HCT116 (cell line): ENCODE data around the gene NFKB1. TPM values are rescaled to one million over a fixed set of nuclear protein-coding genes. Genes with fewer than 3 reads are reported as not detected.

Experiments
- ATAC-seq: fragments of 200-7000 bp; cut with Tn5 transposase; 2 replicates; pipeline ENCODE4 v1.9.1; 2020; ENCODE audit warnings: mild to moderate bottlenecking, moderate library complexity
- BruUV-seq: library from RNA; stranded (reverse); fragments of 400-500 nt; replicated peaks from 2 replicates; lab custom pipeline; 2021; lab: Mats Ljungman, UMichigan
- CTCF ChIA-PET: fragments of 300-600 bp; sonication (Branson Sonifier 250); formaldehyde crosslinking; loops from one replicate; lab custom pipeline; 2021; ENCODE audit warnings: antibody characterized with exemption; lab: Charles Lee
- POLR2A ChIA-PET: fragments of 300-600, 350-600 bp; sonication (Branson Sonifier 250); formaldehyde crosslinking; loops from one replicate; lab custom pipeline; 2021; ENCODE audit warnings: antibody characterized with exemption; lab: Charles Lee
- RAD21 ChIA-PET, 2 experiments: fragments of 300-600 bp; sonication (Branson Sonifier 250); formaldehyde crosslinking; loops; one replicate each; lab custom pipeline; 2023; ENCODE audit warnings: low total read pairs in 2 of 2; ENCODE audit not compliant: uncharacterized antibody in 2 of 2, unreplicated experiment in 2 of 2, low non-redundant PET in 1 of 2; lab: Charles Lee
- DNase-seq: peaks from one replicate; pipeline ENCODE4 v3.0.0-alpha.2; 2010; ENCODE audit warnings: low read depth, low spot score
- H2AFZ ChIP-seq: fragments of 200-600 bp; shearing (Covaris generic), sonication (generic); 2 replicates; pipeline ENCODE4 v1.6.1; 2017; ENCODE audit warnings: low read depth, mixed run types, mixed read lengths, antibody characterized with exemption, low read length; ENCODE audit not compliant: poor library complexity, severe bottlenecking
- H3K27ac ChIP-seq: 2 replicates; pipeline ENCODE4 v1.5.1; 2012; ENCODE audit warnings: low read depth, low read length
- H3K27me3 ChIP-seq: fragments of 200-600 bp; sonication (generic); 2 replicates; pipeline ENCODE4 v1.6.1; 2016; ENCODE audit warnings: mixed run types, low read length, mixed read lengths; ENCODE audit not compliant: insufficient read depth
- H3K36me3 ChIP-seq, 2 experiments: fragments of 200-500 bp in 1 of 2; fragments of 200-600 bp in 1 of 2; sonication (Bioruptor generic) in 1 of 2; sonication (generic) in 1 of 2; 2 replicates each; pipeline versions ENCODE4 v1.5.1 to v1.6.1; 2014 to 2016; ENCODE audit warnings: low read length in 2 of 2, inconsistent platforms in 1 of 2, mixed read lengths in 1 of 2, mixed run types in 1 of 2; ENCODE audit not compliant: insufficient read depth in 2 of 2, control insufficient read depth in 1 of 2
- H3K4me1 ChIP-seq, 2 experiments: fragments of 200-600 bp in 1 of 2; sonication (generic) in 1 of 2; 2 replicates each; pipeline versions ENCODE4 v1.5.1 to v1.6.1; 2012 to 2017; ENCODE audit warnings: low read length in 2 of 2, inconsistent platforms in 1 of 2, mild to moderate bottlenecking in 1 of 2, mixed read lengths in 1 of 2, mixed run types in 1 of 2, moderate library complexity in 1 of 2; ENCODE audit not compliant: insufficient read depth in 2 of 2, control insufficient read depth in 1 of 2
- H3K4me2 ChIP-seq: fragments of 200-600 bp; sonication (generic); 2 replicates; pipeline ENCODE4 v1.6.1; 2017; ENCODE audit warnings: mixed run types, low read length, mixed read lengths
- H3K4me3 ChIP-seq, 2 experiments: fragments of 200-600 bp in 1 of 2; sonication (generic) in 1 of 2; replicated peaks in 1 of 2; 2 replicates each; pipeline ENCODE4 v1.5.1; 2011 to 2016; ENCODE audit warnings: low read length in 2 of 2, control low read depth in 1 of 2, low read depth in 1 of 2, mild to moderate bottlenecking in 1 of 2, mixed read lengths in 1 of 2, mixed run types in 1 of 2
- H3K79me2 ChIP-seq: fragments of 200-600 bp; sonication (generic); 2 replicates; pipeline ENCODE4 v1.6.1; 2017; ENCODE audit warnings: mild to moderate bottlenecking, mixed run types, low read length, moderate library complexity, mixed read lengths; ENCODE audit not compliant: insufficient read depth
- H3K9ac ChIP-seq: fragments of 200-600 bp; sonication (generic); 2 replicates; pipeline ENCODE4 v1.6.1; 2016; ENCODE audit warnings: low read length, mixed read lengths
- H3K9me2 ChIP-seq: fragments of 200-600 bp; sonication (generic), shearing (Covaris generic); 2 replicates; pipeline ENCODE4 v1.6.1; 2017; ENCODE audit warnings: mixed run types, mild to moderate bottlenecking, moderate library complexity; ENCODE audit not compliant: insufficient read depth
- H3K9me3 ChIP-seq, 2 experiments: fragments of 200-500 bp in 1 of 2; fragments of 200-600 bp in 1 of 2; sonication (Bioruptor generic) in 1 of 2; sonication (generic) in 1 of 2; 2 replicates each; pipeline ENCODE4 v1.6.1; 2014 to 2017; ENCODE audit warnings: low read length in 2 of 2, mixed read lengths in 2 of 2, inconsistent platforms in 1 of 2, low read depth in 1 of 2, mild to moderate bottlenecking in 1 of 2, mixed run types in 1 of 2, moderate library complexity in 1 of 2; ENCODE audit not compliant: control insufficient read depth in 1 of 2, insufficient read depth in 1 of 2
- H4K20me1 ChIP-seq: fragments of 200-600 bp; sonication (generic), shearing (Covaris generic); 2 replicates; pipeline ENCODE4 v1.6.1; 2017; ENCODE audit warnings: mixed run types, mild to moderate bottlenecking, moderate library complexity; ENCODE audit not compliant: insufficient read depth
- CEBPB ChIP-seq: IDR thresholded peaks from 2 replicates; pipeline ENCODE4 v1.6.1; 2012; ENCODE audit warnings: low read depth
- EGR1 ChIP-seq: IDR thresholded peaks from 2 replicates; pipeline ENCODE4 v1.6.1; 2012; ENCODE audit warnings: low read depth
- ELF1 ChIP-seq: IDR thresholded peaks from 2 replicates; pipeline ENCODE4 v1.6.1; 2012; ENCODE audit warnings: low read depth, borderline replicate concordance
- EZH2 ChIP-seq: fragments of 200-600 bp; sonication (generic); IDR thresholded peaks from 2 replicates; pipeline ENCODE4 v1.6.1; 2017; ENCODE audit warnings: antibody characterized with exemption, mixed run types
- EZH2phosphoT487 ChIP-seq: fragments of 200-600 bp; IDR thresholded peaks from 2 replicates; pipeline ENCODE4 v1.6.1; 2018; ENCODE audit warnings: antibody characterized with exemption, borderline replicate concordance
- JUND ChIP-seq: IDR thresholded peaks from 2 replicates; pipeline ENCODE4 v1.6.1; 2012
- POLR2A ChIP-seq: IDR thresholded peaks from 2 replicates; pipeline ENCODE4 v1.7.0; 2011; ENCODE audit warnings: borderline replicate concordance; ENCODE audit not compliant: insufficient read depth, insufficient read length; ENCODE audit errors: extremely low read depth
- RAD21 ChIP-seq: IDR thresholded peaks from 2 replicates; pipeline ENCODE4 v1.6.1; 2012; ENCODE audit warnings: low read depth, mild to moderate bottlenecking
- SIN3A ChIP-seq: IDR thresholded peaks from 2 replicates; pipeline ENCODE4 v1.6.1; 2012; ENCODE audit warnings: low read depth
- SP1 ChIP-seq: IDR thresholded peaks from 2 replicates; pipeline ENCODE4 v1.6.1; 2012; ENCODE audit warnings: low read depth
- SRF ChIP-seq: IDR thresholded peaks from 2 replicates; pipeline ENCODE4 v1.6.1; 2012; ENCODE audit warnings: low read depth
- TCF7L2 ChIP-seq: IDR thresholded peaks from 2 replicates; pipeline ENCODE4 v1.7.0; 2011; ENCODE audit warnings: borderline replicate concordance, inconsistent platforms; ENCODE audit not compliant: insufficient read depth, insufficient read length; ENCODE audit errors: extremely low read depth
- ZNF274 ChIP-seq: fragments of 200-500 bp; sonication (Bioruptor generic); IDR thresholded peaks from 2 replicates; pipeline ENCODE4 v1.6.1; 2014; ENCODE audit warnings: mild to moderate bottlenecking, low read depth, low read length, inconsistent platforms
- intact Hi-C: fragments of 100-400 bp; cut with micrococcal nuclease; formaldehyde crosslinking; loops from 2 replicates; pipeline ENCODE4 v1.10.0; 2022
- total RNA-seq: library from RNA; stranded (reverse); gene quantifications from one replicate; pipeline ENCODE4 v1.2.1, GENCODE V29; 2021; ENCODE audit not compliant: unreplicated experiment
- TF ChIP-seq, protein P1 (sequence below): IDR thresholded peaks from 2 replicates; pipeline ENCODE4 v1.6.1; 2012
- TF ChIP-seq, protein P2 (sequence below), 3 experiments: fragments of 200-600 bp in 1 of 3; sonication (generic) in 1 of 3; IDR thresholded peaks in 2 of 3; conservative IDR thresholded peaks in 1 of 3; 2 replicates each; pipeline ENCODE4 v1.5.1; 2012 to 2017; ENCODE audit warnings: low read depth in 2 of 3, low read length in 2 of 3, antibody characterized with exemption in 1 of 3, borderline replicate concordance in 1 of 3, control low read depth in 1 of 3, mild to moderate bottlenecking in 1 of 3, mixed read lengths in 1 of 3, mixed run types in 1 of 3, moderate library complexity in 1 of 3; ENCODE audit not compliant: insufficient read depth in 1 of 3
- TF ChIP-seq, protein P3 (sequence below): IDR thresholded peaks from 2 replicates; pipeline ENCODE4 v1.6.1; 2012; ENCODE audit warnings: low read depth

The NFKB1 gene
- total RNA-seq, 1 experiment from 2014 or later, result 29.4 TPM

DNA sequence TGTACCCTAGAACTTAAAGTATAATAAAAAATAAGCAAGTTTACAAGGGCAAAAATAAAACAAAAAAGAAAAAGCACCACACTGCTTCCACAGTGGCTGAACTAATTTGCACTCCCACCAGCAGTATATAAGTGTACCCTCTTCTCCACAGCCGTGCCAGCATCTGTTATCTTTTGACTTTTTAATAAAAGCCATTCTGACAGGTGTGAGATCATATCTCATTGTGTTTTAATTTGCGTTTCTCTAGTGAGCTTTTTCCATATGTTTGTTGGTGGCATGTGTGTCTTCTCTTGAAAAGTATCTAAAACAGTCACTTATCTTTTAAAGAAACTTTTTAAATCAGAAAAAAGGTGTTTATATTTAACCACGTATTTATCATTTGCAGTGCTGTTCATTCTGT, 71.3 kb downstream of the NFKB1 start:
- Histone ChIP-seq H4K20me1 (no peaks in the 10 kb centered on the region), H3K9ac (no peak overlapping the region), H3K36me3 (no peaks in the 10 kb centered on the region), H2AFZ (no peak overlapping the region), H3K4me3 (no peak overlapping the region), H3K9me2 (no peaks in the 10 kb centered on the region), H3K27me3 (no peaks in the 10 kb centered on the region), H3K79me2 (no peaks in the 10 kb centered on the region), H3K27ac (no peak overlapping the region), H3K4me1 (no peaks in the 10 kb centered on the region), H3K9me3 (no peaks in the 10 kb centered on the region), H3K4me2 (no peak overlapping the region)
- ATAC-seq (no peak), DNase-seq (no peak)
- intact Hi-C loops, result no loop called here
- TF ChIP-seq EZH2phosphoT487 (no peak), JUND (no peak), CEBPB (no peak), EZH2 (no peak), SRF (no peak), SP1 (no peak), TCF7L2 (no peak), SIN3A (no peak), ZNF274 (no peak), EGR1 (no peak), ELF1 (no peak), RAD21 (no peak), POLR2A (no peak)
- TF ChIP-seq, protein P1, sequence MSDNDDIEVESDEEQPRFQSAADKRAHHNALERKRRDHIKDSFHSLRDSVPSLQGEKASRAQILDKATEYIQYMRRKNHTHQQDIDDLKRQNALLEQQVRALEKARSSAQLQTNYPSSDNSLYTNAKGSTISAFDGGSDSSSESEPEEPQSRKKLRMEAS, result no peak
- TF ChIP-seq, protein P2, sequence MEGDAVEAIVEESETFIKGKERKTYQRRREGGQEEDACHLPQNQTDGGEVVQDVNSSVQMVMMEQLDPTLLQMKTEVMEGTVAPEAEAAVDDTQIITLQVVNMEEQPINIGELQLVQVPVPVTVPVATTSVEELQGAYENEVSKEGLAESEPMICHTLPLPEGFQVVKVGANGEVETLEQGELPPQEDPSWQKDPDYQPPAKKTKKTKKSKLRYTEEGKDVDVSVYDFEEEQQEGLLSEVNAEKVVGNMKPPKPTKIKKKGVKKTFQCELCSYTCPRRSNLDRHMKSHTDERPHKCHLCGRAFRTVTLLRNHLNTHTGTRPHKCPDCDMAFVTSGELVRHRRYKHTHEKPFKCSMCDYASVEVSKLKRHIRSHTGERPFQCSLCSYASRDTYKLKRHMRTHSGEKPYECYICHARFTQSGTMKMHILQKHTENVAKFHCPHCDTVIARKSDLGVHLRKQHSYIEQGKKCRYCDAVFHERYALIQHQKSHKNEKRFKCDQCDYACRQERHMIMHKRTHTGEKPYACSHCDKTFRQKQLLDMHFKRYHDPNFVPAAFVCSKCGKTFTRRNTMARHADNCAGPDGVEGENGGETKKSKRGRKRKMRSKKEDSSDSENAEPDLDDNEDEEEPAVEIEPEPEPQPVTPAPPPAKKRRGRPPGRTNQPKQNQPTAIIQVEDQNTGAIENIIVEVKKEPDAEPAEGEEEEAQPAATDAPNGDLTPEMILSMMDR (IDR thresholded peaks at IDR 0.05 in 2 of 3, conservative IDR thresholded peaks at IDR 0.05 in 1 of 3; ENCODE audit: borderline replicate concordance in 1 of 3, insufficient read depth in 1 of 3, low read depth in 2 of 3, low read length in 2 of 3), result no peak
- TF ChIP-seq, protein P3, sequence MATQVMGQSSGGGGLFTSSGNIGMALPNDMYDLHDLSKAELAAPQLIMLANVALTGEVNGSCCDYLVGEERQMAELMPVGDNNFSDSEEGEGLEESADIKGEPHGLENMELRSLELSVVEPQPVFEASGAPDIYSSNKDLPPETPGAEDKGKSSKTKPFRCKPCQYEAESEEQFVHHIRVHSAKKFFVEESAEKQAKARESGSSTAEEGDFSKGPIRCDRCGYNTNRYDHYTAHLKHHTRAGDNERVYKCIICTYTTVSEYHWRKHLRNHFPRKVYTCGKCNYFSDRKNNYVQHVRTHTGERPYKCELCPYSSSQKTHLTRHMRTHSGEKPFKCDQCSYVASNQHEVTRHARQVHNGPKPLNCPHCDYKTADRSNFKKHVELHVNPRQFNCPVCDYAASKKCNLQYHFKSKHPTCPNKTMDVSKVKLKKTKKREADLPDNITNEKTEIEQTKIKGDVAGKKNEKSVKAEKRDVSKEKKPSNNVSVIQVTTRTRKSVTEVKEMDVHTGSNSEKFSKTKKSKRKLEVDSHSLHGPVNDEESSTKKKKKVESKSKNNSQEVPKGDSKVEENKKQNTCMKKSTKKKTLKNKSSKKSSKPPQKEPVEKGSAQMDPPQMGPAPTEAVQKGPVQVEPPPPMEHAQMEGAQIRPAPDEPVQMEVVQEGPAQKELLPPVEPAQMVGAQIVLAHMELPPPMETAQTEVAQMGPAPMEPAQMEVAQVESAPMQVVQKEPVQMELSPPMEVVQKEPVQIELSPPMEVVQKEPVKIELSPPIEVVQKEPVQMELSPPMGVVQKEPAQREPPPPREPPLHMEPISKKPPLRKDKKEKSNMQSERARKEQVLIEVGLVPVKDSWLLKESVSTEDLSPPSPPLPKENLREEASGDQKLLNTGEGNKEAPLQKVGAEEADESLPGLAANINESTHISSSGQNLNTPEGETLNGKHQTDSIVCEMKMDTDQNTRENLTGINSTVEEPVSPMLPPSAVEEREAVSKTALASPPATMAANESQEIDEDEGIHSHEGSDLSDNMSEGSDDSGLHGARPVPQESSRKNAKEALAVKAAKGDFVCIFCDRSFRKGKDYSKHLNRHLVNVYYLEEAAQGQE, result no peak
- ChIA-PET CTCF (no interaction called here), RAD21 (no interaction called here), POLR2A (no interaction called here)
- no TSS peak for BruUV-seq
